HG03442 (cell line): ENCODE results near the gene MB21D2.

Source experiments
- ATAC-seq: cut with Tn5 transposase; IDR thresholded peaks from one replicate; pipeline ENCODE4 v1.9.1; 2021; ENCODE audit warnings: mild to moderate bottlenecking, moderate library complexity; ENCODE audit not compliant: unreplicated experiment

The MB21D2 gene

GRCh38 chr3:192840143-192840836, 77.4 kb downstream of the MB21D2 start:
- ATAC-seq = no peak

DNA sequence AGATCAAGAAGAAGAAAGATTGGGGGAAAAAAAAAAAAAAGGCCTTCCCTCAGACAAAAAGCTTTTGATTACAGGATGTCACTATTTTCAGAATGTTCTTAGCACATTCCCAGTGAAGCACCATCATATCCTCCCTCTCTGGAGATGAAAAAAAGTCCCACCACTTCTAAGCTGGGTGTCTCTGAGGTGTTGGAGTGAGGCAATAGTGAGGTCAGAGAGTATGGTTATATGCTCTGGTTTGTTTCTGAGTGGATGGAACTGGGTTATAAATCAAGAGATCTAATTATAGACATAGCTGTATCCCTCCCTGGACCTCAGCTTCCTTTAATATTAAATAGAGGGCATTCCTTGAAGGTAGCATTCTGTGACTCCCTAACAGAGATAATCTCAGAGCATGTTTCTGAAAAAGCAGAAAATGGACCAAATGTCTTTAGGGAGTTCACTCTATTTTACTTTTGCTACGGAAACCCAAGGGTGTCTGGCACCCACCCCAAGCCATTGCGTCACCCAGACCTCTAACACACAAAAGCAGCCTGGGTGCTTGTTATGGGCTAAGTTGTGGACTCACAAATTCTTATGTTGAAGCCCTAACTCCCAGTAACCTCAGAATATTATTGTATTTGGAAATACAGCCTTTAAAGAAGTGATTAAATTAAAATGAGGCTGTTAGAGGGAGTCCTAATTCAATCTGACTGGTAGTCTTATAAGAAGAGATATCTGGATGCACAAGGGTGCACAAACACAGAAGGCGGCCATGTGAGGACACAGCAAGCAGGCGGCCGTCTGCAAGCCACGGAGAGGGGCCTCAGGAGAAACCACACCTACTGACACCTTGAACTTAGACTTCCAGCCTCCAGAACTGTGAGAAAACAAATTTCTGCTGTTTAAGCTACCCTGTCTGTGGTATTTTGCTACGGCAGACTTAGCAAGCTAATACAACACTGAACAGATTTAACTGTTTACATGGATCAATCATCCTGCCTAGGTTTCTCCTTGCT, 81.5 kb downstream of the MB21D2 start:
- peak; percentile 22 for ATAC-seq

- no peak for ATAC-seq
Measured at GRCh38 chr3:192834428-192834827, 83.2 kb downstream of the MB21D2 start.

DNA sequence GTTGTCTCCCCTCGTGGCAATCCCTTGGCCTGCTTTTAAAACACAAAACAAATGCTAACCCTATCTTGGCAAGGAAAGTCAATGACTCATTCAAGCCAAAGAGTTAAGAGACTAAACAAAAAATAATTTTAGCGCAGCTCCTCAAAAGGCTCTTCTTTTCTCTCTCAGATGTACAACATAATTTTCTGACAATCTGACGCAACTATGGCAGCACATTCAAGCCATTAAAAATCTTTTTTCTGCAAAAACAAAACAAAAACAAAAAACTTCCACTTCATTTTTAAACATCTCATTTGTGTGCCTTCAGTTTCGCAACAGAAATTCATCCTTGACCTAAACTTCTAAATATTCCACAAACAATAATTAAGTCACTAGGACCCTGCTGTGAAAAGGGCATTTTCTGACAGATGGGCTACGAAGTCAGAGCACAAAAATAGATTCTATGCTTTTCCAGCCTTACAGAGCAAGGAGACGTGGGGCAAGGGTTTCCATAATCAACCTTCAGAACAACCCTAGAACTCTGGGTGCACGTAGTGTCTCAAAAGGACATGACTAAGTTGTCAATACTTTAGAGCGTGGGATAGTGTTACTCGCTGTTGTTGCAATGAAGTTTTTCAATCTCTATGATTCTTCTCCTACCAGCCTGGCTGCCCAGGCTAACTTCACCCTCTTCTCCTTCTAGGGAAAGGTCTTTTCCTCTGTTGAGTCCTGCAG, 84.3 kb downstream of the MB21D2 start:
- no peak for ATAC-seq

- ATAC-seq = no peak
Measured at GRCh38 chr3:192831801-192832347, 85.8 kb downstream of the MB21D2 start.

- ATAC-seq = peak; percentile 71
Measured at GRCh38 chr3:192831111-192831644, 86.5 kb downstream of the MB21D2 start.

DNA sequence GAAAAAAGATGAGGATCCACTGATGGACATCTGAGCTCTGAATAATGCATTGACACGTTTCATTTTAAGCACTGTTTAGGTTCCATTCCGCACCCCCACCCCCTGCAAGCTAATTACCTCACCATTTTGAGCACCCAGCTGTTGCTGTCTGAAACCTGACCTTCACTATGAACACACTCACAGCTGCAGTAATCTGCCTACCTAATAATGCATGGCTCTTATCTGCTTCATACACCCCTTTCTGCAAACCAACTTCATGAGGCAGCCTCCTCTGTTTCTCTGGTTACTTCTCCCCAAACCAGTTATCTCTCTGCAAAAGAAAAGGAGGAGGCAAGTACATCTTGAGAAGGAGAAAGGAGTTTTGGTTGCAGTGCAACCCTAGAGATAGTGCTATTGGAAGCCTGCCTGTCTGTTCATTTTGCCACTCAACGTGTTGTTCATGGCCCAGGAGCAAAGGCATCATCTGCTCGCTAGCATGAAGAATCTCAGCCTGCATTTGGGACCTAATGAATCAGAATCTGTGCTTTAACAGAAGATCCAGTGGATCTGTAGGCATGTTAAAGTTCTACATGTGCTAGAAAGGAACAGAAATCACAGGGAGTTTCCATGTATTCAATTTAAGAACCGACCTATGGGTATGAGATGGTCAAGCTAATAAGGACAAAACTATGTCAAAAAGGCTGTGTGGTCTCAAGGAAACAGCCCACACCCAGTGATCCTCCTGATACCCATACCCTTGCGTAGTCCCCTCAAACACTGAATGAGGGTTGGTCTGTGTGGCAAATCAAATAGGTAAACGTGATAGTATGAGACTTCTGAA, 87.2 kb downstream of the MB21D2 start:
- peak; percentile 46 for ATAC-seq

GRCh38 chr3:192827863-192828594, 89.6 kb downstream of the MB21D2 start:
- no peak for ATAC-seq

DNA sequence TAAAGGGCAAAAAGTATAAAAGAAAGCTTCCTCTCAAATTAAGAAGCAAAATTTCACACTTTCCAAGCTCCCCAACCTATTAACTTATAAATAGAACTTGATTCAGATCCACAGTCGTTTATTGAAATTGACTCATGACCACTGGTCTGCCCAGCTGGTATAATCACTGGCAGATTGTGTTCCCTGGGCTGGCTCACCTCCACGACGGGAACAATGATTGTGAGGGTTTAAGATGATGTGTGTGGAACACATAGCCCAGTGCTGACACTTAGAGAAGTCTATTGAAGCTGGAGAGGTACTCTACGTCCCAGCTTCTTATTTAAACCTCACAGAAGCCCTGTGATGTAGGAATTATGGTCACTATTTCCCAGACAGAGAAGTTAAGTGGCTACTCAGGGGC, 90.4 kb downstream of the MB21D2 start:
- no peak for ATAC-seq

DNA sequence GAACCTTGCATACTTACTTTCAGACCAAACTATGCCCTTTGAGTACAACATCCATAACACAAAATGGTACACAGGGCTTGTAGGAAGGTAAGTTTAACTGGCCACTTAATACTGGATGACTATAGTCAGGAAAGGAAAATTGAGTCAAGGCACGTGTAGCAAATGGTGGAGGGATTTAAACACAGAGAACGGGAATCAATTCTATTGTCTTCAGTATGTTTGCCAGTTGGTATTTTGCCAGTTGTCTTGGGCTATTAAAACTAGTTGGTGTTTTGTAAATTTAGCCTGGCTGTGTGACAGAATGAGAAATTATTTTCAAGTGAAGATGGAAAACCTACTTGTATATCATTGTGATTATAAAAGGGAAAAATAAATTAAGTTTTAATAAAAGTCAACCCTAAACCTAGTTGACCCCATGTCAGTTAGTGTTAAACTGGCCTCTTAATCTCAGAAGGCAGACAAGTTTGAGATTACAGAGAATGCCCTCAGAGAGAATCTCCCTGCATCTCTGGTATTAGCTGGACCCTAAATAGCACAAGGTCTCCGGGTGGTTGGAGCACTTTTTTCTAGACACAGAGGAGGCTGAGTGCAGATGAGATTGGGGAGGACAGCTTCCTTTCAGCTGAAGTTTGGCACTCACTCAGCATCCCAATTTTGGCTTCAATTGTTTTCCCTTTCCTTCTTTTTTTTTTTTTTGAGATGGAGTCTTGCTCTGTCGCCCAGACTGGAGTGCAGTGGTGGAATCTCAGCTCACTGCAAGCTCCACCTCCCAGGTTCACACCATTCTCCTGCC, 91.2 kb downstream of the MB21D2 start:
- no peak for ATAC-seq

DNA sequence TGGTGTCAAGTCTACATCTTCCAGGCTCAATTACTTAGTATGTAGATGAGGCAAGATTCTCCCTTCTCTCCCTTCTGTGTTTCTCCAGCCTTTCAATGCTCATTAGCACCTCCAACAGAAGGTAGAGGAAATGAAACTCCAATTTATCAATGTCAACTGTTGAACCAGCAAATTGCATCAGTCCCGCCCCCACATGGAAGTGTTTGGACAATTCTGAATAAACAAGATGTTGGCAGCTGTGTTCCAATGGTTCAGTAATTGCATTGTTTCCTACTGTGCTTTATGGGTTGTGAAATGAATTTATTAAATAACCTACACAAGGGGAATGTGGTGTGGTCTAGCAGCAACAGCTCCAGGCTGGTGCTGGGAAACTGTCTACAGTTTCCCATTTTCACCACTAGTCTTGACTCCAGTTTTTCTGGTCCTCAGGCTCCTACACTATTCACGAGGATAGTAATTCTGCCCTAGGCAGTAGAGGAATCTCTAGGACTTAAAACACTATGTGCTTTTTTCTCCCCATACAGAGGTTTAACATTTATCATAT, 91.9 kb downstream of the MB21D2 start:
- ATAC-seq = peak; percentile 56

DNA sequence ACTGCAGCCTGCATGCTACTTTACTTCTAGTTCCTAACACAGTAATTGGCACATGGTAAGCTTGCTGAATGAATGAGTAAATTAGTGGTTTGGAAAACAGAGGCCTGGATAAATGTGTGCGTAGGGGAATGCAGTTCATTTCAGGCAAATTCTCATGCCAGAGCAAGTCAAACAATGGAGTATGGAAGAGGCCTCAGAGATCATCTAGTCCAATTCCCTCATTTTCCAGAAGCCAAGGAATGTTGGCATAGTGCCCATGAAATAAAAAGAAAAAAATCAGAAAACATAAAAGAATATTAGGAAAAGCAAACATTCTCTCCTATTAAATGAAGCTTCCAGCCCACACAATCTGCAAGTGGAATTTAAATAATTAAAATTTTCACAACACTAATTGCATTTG, 92.4 kb downstream of the MB21D2 start:
- ATAC-seq = no peak

GRCh38 chr3:192824313-192824712, 93.3 kb downstream of the MB21D2 start:
- ATAC-seq = no peak

- no peak for ATAC-seq
Measured at GRCh38 chr3:192821161-192821560, 96.5 kb downstream of the MB21D2 start.

DNA sequence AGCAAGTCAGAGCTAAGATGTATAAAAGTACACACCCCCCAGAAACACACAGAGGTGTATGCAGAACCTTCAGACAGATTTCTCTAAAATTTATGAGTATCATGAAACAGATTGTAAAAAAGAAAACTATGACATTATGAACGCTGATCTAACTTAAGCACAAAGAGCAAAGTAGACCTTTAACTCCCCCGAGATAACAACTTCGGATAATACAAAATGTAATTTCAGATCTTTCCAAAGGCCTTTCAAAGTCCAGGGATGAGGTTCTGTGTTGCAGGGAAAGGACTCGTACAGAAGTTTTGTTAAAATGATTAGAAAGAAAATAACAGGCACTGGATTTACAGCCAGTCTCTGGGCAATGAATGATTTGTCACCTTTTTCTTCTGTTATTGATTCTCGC, 97.5 kb downstream of the MB21D2 start:
- ATAC-seq = no peak

DNA sequence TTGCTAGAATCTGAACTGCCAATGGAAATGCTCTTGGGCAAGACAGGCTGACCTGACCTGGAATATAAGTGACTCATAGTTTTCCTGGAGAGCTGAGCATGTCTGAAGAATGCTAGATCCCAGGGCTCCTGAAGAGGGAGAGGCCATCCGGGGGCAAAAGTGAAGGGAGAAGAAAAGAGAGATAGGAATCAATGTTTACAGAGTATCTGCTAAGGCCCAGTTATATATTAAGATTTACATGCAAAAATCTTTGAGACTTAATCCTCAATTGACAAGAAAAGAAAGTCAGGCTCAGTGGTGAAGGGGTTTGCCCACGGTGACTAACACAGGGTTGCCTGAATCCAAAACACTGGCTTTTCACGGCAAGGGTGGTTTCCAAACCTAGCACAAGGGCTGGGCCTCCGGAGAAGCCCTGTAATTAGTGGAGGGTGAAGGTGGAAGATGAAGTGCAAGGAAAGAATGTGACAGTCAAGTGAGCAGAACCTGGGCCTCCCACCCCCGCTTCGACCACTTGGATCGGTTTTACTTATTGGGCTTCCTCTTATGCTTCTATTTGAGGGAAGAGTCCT, 98.6 kb downstream of the MB21D2 start:
- ATAC-seq = peak; percentile 71

GRCh38 chr3:192818126-192818525, 99.5 kb downstream of the MB21D2 start:
- ATAC-seq = peak; percentile 29

DNA sequence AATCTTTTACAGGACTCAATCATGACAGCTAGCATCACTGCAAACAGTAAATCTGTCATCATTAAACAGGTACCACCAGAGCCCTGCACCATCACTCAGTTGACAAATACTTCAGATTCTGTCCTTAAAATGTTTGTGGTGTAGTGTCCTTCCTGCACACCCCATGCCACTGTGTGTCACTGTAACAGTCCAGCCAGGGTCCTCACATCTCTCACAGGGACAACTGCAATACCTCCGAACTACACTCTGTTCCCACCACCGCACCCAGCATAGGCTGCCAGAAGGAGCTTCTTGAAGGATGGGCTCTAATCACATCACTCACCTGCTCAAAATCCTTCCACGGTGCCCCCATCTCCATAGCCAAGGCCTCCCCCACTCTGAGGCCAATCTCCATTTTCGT, 100.2 kb downstream of the MB21D2 start:
- no peak for ATAC-seq
